Gastroesophageal sphincter (tissue), 4 donors: ENCODE measurements around the gene MAPKAPK3. TPM values are rescaled to one million over a fixed set of nuclear protein-coding genes. Genes with fewer than 3 reads are reported as not detected.

Experiments used
- ATAC-seq: fragments of 150-250 bp; one replicate; pipeline ENCODE4 v1.9.1; 2016; ENCODE audit warnings: mild to moderate bottlenecking, moderate library complexity
- H3K27ac ChIP-seq, 4 donors: fragments of 200-600 bp; sonication (generic) in 3 of 4; 1 replicate in 3 of 4; 2 replicates in 1 of 4; pipeline ENCODE4 v1.5.1; 2016 to 2019
- H3K27me3 ChIP-seq: fragments of 200-600 bp; sonication (generic); one replicate; pipeline ENCODE4 v1.5.1; 2019
- H3K36me3 ChIP-seq, 2 donors: fragments of 200-600 bp; sonication (generic); one replicate each; pipeline ENCODE4 v1.5.1; 2019; ENCODE audit warnings: control low read depth in 1 of 2
- H3K4me1 ChIP-seq, 3 donors: fragments of 200-600 bp; sonication (generic); 1 replicate in 2 of 3; 2 replicates in 1 of 3; pipeline ENCODE4 v1.5.1; 2016 to 2019; ENCODE audit warnings: control low read depth in 2 of 3
- H3K4me3 ChIP-seq, 2 donors: fragments of 200-600 bp; sonication (generic); one replicate each; pipeline ENCODE4 v1.5.1; 2019; ENCODE audit warnings: mild to moderate bottlenecking in 1 of 2, moderate library complexity in 1 of 2
- H3K9me3 ChIP-seq, 3 donors: fragments of 200-600 bp; sonication (generic); one replicate each; pipeline ENCODE4 v1.5.1; 2017 to 2019; ENCODE audit warnings: control low read depth in 2 of 3
- EP300 ChIP-seq: sonication (generic); formaldehyde crosslinking; IDR thresholded peaks from one replicate; pipeline ENCODE4 v1.6.1; 2017; ENCODE audit warnings: antibody characterized with exemption, mild to moderate bottlenecking
- POLR2A ChIP-seq, 2 donors: fragments of 450-650 bp; IDR thresholded peaks; one replicate each; pipeline ENCODE4 v1.6.1; 2017; ENCODE audit warnings: antibody characterized with exemption in 2 of 2, mild to moderate bottlenecking in 2 of 2, moderate library complexity in 1 of 2
- POLR2AphosphoS5 ChIP-seq: sonication (generic); formaldehyde crosslinking; IDR thresholded peaks from one replicate; pipeline ENCODE4 v1.6.1; 2017; ENCODE audit warnings: antibody characterized with exemption
- WGBS, 2 donors: methylation state at CpG; one replicate each; pipeline ENCODE4 v1.1.5; 2018; ENCODE audit warnings: low coverage in 1 of 2; 5-methylcytosine and 5-hydroxymethylcytosine counted together
- total RNA-seq, 4 donors: library from RNA; depleted of rRNA; stranded (reverse); fragments of >200 nt; gene quantifications; one replicate each; pipeline ENCODE4 v1.1.0, GENCODE V29; 2016
- TF ChIP-seq, protein P1 (sequence below), 4 experiments: fragments of 200-600 bp in 2 of 4; fragments of 450-650 bp in 2 of 4; sonication (generic) in 1 of 4; IDR thresholded peaks; one replicate each; pipeline ENCODE4 v1.5.1; 2017 to 2019; ENCODE audit warnings: antibody characterized with exemption in 4 of 4, mild to moderate bottlenecking in 2 of 4, moderate library complexity in 2 of 4

Gene MAPKAPK3
- total RNA-seq, 4 donors from 2014 or later = 18.7 to 30.2 (median 22.4) TPM

DNA sequence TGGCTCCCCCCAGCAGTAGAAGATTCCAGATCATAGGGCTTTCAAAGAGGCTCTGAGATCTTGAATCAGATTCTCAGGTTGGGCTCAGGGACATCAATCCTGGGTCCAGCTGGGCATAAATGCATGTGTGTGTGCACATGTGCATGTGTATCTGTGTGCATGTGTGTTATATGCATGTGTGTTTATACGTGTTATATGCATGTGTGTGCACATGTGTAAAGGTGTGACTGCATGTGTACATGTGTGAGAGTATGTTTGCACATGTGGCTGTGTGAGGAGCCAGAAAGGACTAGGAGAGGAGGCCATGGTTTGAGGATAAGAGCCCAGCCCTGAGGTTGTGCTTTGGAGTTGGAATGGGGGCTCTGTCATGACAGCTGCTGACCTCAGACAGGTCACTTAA, 1.8 kb upstream of the MAPKAPK3 start:
- Histone ChIP-seq H3K36me3 (no peaks in the 10 kb centered on the region), H3K9me3 (no peaks in the 10 kb centered on the region), H3K27ac (no peak overlapping the region), H3K4me1 (peaks cover 0 to 77% (median 23%) of the 10 kb centered on the region in 3 donors), H3K4me3 (no peak overlapping the region), H3K27me3 (no peaks in the 10 kb centered on the region)
- no peak for ATAC-seq
- TF ChIP-seq POLR2A (IDR thresholded peaks at IDR 0.05) = no peak
- TF ChIP-seq, protein P1, sequence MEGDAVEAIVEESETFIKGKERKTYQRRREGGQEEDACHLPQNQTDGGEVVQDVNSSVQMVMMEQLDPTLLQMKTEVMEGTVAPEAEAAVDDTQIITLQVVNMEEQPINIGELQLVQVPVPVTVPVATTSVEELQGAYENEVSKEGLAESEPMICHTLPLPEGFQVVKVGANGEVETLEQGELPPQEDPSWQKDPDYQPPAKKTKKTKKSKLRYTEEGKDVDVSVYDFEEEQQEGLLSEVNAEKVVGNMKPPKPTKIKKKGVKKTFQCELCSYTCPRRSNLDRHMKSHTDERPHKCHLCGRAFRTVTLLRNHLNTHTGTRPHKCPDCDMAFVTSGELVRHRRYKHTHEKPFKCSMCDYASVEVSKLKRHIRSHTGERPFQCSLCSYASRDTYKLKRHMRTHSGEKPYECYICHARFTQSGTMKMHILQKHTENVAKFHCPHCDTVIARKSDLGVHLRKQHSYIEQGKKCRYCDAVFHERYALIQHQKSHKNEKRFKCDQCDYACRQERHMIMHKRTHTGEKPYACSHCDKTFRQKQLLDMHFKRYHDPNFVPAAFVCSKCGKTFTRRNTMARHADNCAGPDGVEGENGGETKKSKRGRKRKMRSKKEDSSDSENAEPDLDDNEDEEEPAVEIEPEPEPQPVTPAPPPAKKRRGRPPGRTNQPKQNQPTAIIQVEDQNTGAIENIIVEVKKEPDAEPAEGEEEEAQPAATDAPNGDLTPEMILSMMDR (IDR thresholded peaks at IDR 0.05) = no peak
- TF ChIP-seq EP300 = no peak
- TF ChIP-seq POLR2AphosphoS5 = no peak
- 0 to 33% methylated on average over 1 of the region's 1 CpG for WGBS, 2 donors

DNA sequence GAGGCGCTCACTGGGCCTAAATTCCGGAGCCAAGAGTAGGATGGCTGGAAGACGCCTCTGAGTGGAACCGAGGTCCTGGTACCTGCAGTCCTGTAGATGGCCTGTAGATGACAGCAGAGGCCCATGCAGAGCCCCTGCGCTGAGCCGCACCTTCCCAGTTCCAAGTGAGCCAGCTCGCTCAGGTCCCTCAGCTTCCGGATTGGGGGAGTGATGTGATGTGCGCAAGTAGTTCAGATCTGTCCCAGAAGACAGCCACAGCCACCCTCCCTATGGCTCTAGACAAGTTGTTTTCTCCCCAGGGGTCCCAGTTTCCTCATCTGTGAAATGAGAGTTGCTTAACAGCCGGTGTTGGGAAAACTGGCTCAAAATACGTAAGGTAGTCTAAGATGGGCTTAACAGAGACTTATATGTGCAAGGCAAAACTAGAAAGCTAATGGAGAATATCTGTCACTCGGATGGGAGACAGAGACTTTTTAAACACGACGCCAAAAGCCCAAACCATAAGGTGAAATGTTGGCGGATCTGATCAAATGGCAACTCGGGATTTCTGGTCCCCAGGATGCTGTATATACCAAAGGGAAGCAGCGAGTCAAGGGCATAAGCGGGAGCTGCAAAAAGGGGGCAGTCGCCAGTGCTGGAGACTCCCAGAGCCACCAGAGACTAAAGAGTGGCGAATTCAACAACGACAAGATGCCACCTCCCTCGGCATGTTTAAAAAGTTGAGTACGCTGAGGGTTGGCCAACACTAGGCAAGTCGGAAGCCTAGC, 765 bp upstream of the MAPKAPK3 start:
- Histone ChIP-seq H3K27ac (peak overlapping the region; percentile 80 to 91 (median 86)), H3K27me3 (no peaks in the 10 kb centered on the region), H3K36me3 (no peaks in the 10 kb centered on the region), H3K9me3 (no peaks in the 10 kb centered on the region), H3K4me3 (peak overlapping the region; percentile 92 to 96), H3K4me1 (peaks cover 0 to 77% (median 13%) of the 10 kb centered on the region in 3 donors)
- 0% methylated on average over 12 to 17 of the region's 24 CpGs for WGBS, 2 donors
- peak; percentile 50 for ATAC-seq
- TF ChIP-seq EP300 = no peak
- TF ChIP-seq, protein P1 (IDR thresholded peaks at IDR 0.05) = peak in 3 of 4 experiments; percentile 97 to 100 (median 98)
- TF ChIP-seq POLR2A (IDR thresholded peaks at IDR 0.05) = no peak
- TF ChIP-seq POLR2AphosphoS5 = peak; percentile 18

DNA sequence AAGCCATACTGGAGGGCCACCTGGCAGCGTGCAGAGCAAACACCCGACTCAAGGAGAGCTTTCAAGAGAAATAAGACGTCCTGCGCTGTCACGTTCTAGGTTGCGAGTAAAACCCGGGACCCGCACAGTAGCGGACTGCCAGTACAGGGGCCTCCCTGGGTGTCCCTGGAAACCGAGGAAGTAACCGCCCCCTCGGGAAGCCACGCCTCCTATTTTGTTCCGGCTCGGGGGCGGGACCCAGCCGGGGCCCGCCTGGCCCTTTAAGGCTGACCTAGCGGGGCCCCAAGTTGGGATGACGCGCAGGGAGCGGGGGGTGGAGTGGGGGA, 218 bp upstream of the MAPKAPK3 start:
- Histone ChIP-seq H3K36me3 (peaks cover 0 to 1% of the 10 kb centered on the region in 2 donors), H3K27ac (peak overlapping the region; percentile 80 to 91 (median 86)), H3K27me3 (no peaks in the 10 kb centered on the region), H3K4me1 (peaks cover 0 to 74% (median 13%) of the 10 kb centered on the region in 3 donors), H3K9me3 (no peaks in the 10 kb centered on the region), H3K4me3 (peak overlapping the region; percentile 92 to 96)
- TF ChIP-seq EP300 = no peak
- no peak for TF ChIP-seq POLR2A (IDR thresholded peaks at IDR 0.05)
- TF ChIP-seq, protein P1 (IDR thresholded peaks at IDR 0.05) = no peak
- no peak for TF ChIP-seq POLR2AphosphoS5
- peak; percentile 80 for ATAC-seq
- WGBS, 2 donors = 0% methylated on average over 1 to 2 of the region's 22 CpGs

DNA sequence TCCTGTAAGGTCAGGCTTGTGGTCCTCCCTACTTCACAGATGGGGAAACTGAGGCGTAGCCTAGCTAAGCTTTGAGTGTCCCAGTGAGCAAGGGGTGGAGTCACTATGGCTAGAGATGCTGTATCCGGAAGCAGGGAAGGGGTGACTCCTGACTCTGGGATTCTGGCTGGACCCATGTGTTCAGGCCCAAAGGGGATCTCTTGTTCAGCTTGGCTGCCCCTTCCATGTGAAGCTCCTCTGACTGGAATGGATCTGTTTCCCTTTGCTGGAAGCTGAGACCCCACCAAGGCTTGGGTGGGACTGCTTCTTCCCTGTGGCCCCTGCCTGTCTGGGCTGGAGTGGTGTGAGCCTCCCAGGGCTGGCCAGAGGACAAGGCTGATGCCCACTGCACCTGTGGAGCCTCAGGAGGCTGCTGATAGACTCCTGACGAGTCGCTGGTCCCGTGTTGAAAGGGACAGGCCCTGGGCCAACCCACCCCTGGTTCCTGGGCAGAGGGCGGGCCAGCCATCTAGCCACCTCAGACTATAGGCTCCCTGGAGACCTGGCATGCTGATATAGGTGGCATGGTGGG, 1.0 kb downstream of the MAPKAPK3 start:
- Histone ChIP-seq H3K36me3 (peaks cover 0 to 12% of the 10 kb centered on the region in 2 donors), H3K27me3 (no peaks in the 10 kb centered on the region), H3K4me1 (peaks cover 0 to 70% (median 8%) of the 10 kb centered on the region in 3 donors), H3K27ac (peak overlapping the region; percentile 75 to 91 (median 86)), H3K9me3 (no peaks in the 10 kb centered on the region), H3K4me3 (peak overlapping the region; percentile 92 to 96)
- no peak for ATAC-seq
- TF ChIP-seq POLR2A (IDR thresholded peaks at IDR 0.05) (no peak), POLR2AphosphoS5 (no peak), EP300 (no peak)
- TF ChIP-seq, protein P1 (IDR thresholded peaks at IDR 0.05) = no peak
- WGBS, 2 donors = no CpG with 5 or more reads among the region's 6 CpGs
